ENCODE results near the gene TMEM86A. TPM values are rescaled to one million over a fixed set of nuclear protein-coding genes. Genes with fewer than 3 reads are reported as not detected.
"Not testable (repeated sequence)": the region's sequence is repeated elsewhere in the genome, so short reads cannot be mapped to it uniquely, and the experiment has no call there.

Gene TMEM86A
- total and polyA plus RNA-seq, 2 donors (not counting 3 experiments of a cell fraction or from before 2014, with no cell fraction given): 2.1 to 2.6 TPM

DNA sequence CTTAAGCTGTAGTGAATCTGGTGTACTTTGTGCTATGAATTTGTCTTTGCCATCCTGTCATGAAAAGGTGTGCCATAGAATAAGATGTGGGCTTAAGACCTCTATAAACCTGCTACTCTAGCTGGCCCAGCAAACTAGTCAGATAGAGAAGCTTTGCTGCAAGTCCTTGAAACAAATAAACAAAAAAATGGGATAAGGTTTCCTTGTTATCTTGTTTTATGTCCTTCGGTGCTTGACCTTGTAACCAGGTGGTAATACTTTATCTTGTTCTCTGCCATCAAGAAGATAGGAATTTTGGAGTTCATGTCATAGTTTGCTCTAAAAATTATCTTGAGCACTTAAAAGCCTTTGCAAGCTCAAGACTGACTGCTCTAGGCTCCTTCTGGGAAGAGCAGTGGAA, 14.3 kb upstream of the TMEM86A start:
- ChIA-PET CTCF (interaction anchor here (0.8 kb wide), 1 partner anchor 38 kb away, joined by 3 read pairs; no protein-coding TSS in a partner anchor), POLR2A (no interaction called here)
- Histone ChIP-seq H2AFZ (ENCODE audit: low read depth, low read length) (no peak overlapping the region), H3K27ac (ENCODE audit: insufficient read depth, low read depth, low read length) (no peak overlapping the region), H3K9me3 (replicated peaks; ENCODE audit: control insufficient read depth, insufficient read depth, low read length) (no peaks in the 10 kb centered on the region), H3K27me3 (ENCODE audit: control insufficient read depth in 2 of 2, insufficient read depth in 2 of 2, low read length in 2 of 2) (peaks cover 2 to 3% of the 10 kb centered on the region in 2 experiments), H3K36me3 (ENCODE audit: control insufficient read depth in 2 of 2, extremely low read depth in 1 of 2, insufficient read depth in 2 of 2, low read length in 2 of 2) (no peaks in the 10 kb centered on the region), H3K9ac (replicated peaks; ENCODE audit: extremely low read depth, insufficient read depth, low read length) (no peak overlapping the region), H4K20me1 (replicated peaks; ENCODE audit: control insufficient read depth, extremely low read depth, insufficient read depth, low read length) (no peaks in the 10 kb centered on the region), H3K9me1 (replicated peaks; ENCODE audit: control insufficient read depth, extremely low read depth, insufficient read depth, low read length) (no peaks in the 10 kb centered on the region), H3K4me3 (replicated peaks in 1 of 3; ENCODE audit: insufficient read depth in 1 of 3, low read depth in 1 of 3, low read length in 3 of 3) (no peak overlapping the region), H3K79me2 (ENCODE audit: control insufficient read depth, insufficient read depth, low read length) (no peaks in the 10 kb centered on the region), H3K4me2 (ENCODE audit: insufficient read depth, low read length) (no peak overlapping the region), H3K4me1 (ENCODE audit: control insufficient read depth, extremely low read depth, insufficient read depth, low read length) (no peaks in the 10 kb centered on the region)
- intact Hi-C loops (cut with micrococcal nuclease) (no loop called here), dilution Hi-C loops (cut with MboI; ENCODE audit: extremely low pct_ligation_motif_present, low sequenced_read_pairs) (no loop called here)
- DNase-seq (ENCODE audit: low read depth, low spot score): no peak
- FAIRE-seq: no peak
- no TSS peak for BruUV-seq (replicated peaks)
- TF ChIP-seq POLR2A (IDR thresholded peaks at IDR 0.05; ENCODE audit: low read depth, low read length) (no peak), JUN (IDR thresholded peaks at IDR 0.05; ENCODE audit: borderline replicate concordance, insufficient read depth, insufficient read length, low read depth) (no peak), EZH2 (IDR thresholded peaks at IDR 0.05; ENCODE audit: borderline replicate concordance, low read depth, low read length, severe bottlenecking) (no peak), GATA2 (IDR thresholded peaks at IDR 0.05; ENCODE audit: insufficient read depth, insufficient read length, low read depth, low read length) (no peak), POLR2AphosphoS5 (IDR thresholded peaks at IDR 0.05; ENCODE audit: insufficient read depth, low read depth, low read length) (no peak), MYC (IDR thresholded peaks at IDR 0.05; ENCODE audit: low read depth, low read length) (no peak), FOS (IDR thresholded peaks at IDR 0.05; ENCODE audit: borderline replicate concordance, insufficient read depth, low read length) (no peak)
- TF ChIP-seq, protein P1, sequence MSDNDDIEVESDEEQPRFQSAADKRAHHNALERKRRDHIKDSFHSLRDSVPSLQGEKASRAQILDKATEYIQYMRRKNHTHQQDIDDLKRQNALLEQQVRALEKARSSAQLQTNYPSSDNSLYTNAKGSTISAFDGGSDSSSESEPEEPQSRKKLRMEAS (IDR thresholded peaks at IDR 0.05; ENCODE audit: insufficient read depth, insufficient read length): no peak
- TF ChIP-seq, protein P2, sequence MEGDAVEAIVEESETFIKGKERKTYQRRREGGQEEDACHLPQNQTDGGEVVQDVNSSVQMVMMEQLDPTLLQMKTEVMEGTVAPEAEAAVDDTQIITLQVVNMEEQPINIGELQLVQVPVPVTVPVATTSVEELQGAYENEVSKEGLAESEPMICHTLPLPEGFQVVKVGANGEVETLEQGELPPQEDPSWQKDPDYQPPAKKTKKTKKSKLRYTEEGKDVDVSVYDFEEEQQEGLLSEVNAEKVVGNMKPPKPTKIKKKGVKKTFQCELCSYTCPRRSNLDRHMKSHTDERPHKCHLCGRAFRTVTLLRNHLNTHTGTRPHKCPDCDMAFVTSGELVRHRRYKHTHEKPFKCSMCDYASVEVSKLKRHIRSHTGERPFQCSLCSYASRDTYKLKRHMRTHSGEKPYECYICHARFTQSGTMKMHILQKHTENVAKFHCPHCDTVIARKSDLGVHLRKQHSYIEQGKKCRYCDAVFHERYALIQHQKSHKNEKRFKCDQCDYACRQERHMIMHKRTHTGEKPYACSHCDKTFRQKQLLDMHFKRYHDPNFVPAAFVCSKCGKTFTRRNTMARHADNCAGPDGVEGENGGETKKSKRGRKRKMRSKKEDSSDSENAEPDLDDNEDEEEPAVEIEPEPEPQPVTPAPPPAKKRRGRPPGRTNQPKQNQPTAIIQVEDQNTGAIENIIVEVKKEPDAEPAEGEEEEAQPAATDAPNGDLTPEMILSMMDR (IDR thresholded peaks at IDR 0.05; ENCODE audit: extremely low read depth in 1 of 2, insufficient read depth in 1 of 2, low read depth in 1 of 2, low read length in 2 of 2): no peak

DNA sequence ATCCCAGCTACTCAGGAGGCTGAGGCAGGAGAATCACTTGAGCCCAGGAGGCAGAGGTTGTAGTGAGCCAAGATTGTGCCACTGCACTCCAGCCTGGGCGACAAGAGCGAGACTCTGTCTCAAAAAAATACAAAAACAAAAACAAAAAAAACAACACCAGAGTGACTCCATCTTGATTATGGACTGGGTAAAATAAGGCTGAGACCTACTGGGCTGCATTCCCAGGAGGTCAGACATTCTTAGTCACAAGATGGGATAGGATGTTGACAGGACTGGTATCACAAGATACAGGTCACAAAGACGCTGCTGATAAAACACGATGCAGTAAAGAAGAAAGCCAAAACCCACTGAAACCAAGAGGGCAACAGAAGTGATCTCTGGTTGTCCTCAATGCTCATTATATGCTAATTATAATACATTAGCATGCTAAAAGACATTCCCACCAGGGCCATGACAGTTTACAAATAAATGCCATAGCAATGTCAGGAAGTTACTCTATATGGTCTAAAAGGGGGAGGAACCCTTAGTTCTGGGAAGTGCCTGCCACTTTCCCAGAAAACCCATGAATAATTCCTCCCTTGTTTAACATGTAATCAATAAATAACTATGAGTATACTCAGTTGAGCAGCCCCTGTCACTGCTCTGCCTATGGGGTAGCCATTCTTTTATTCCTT, 7.0 kb upstream of the TMEM86A start:
- H3K4me3 ChIP-seq (replicated peaks in 1 of 3; ENCODE audit: insufficient read depth in 1 of 3, low read depth in 1 of 3, low read length in 3 of 3); H3K9me3 ChIP-seq (replicated peaks; ENCODE audit: control insufficient read depth, insufficient read depth, low read length); intact Hi-C loops (cut with micrococcal nuclease); H2AFZ ChIP-seq (ENCODE audit: low read depth, low read length); DNase-seq (ENCODE audit: low read depth, low spot score); H3K4me2 ChIP-seq (ENCODE audit: insufficient read depth, low read length); BruUV-seq (replicated peaks); H3K27ac ChIP-seq (ENCODE audit: insufficient read depth, low read depth, low read length); POLR2A ChIA-PET; H3K9ac ChIP-seq (replicated peaks; ENCODE audit: extremely low read depth, insufficient read depth, low read length); FAIRE-seq; H3K4me1 ChIP-seq (ENCODE audit: control insufficient read depth, extremely low read depth, insufficient read depth, low read length); dilution Hi-C loops (cut with MboI; ENCODE audit: extremely low pct_ligation_motif_present, low sequenced_read_pairs); H3K79me2 ChIP-seq (ENCODE audit: control insufficient read depth, insufficient read depth, low read length); H3K9me1 ChIP-seq (replicated peaks; ENCODE audit: control insufficient read depth, extremely low read depth, insufficient read depth, low read length); H3K27me3 ChIP-seq (ENCODE audit: control insufficient read depth in 2 of 2, insufficient read depth in 2 of 2, low read length in 2 of 2); H4K20me1 ChIP-seq (replicated peaks; ENCODE audit: control insufficient read depth, extremely low read depth, insufficient read depth, low read length); H3K36me3 ChIP-seq (ENCODE audit: control insufficient read depth in 2 of 2, extremely low read depth in 1 of 2, insufficient read depth in 2 of 2, low read length in 2 of 2): not testable (repeated sequence)
- CTCF ChIA-PET: interaction anchor here (0.9 to 1.0 kb wide), 2 partner anchors 39 to 40 kb away, joined by 3 read pairs; no protein-coding TSS in a partner anchor

All from endothelial cell of umbilical vein (primary cell).